H1 (cell line): ENCODE results near the gene SNX20. TPM values are rescaled to one million over a fixed set of nuclear protein-coding genes. Genes with fewer than 3 reads are reported as not detected.
A peak's percentile ranks its signal among the peaks of the same experiment; 100 is the strongest.

Experiments
- CTCF ChIA-PET: fragments of 300-600 bp; sonication (Branson Sonifier 250); formaldehyde crosslinking; loops from one replicate; lab custom pipeline; 2021; ENCODE audit not compliant: partially characterized antibody; lab: Charles Lee
- POLR2A ChIA-PET: fragments of 300-600 bp; sonication (Branson Sonifier 250); formaldehyde crosslinking; loops from one replicate; lab custom pipeline; 2021; ENCODE audit warnings: inconsistent platforms; ENCODE audit not compliant: partially characterized antibody; lab: Charles Lee
- DNase-seq, 2 experiments: peaks; one replicate each; pipeline versions ENCODE4 v3.0.0 to v3.0.0-alpha.2; 2010 to 2022; ENCODE audit warnings: low spot score in 2 of 2, low read depth in 1 of 2, mixed read lengths in 1 of 2
- FAIRE-seq: peaks from 2 replicates; lab custom pipeline; 2011; peaks lifted over from hg19 to GRCh38; lab: Jason Lieb, UNC
- H2AFZ ChIP-seq: 2 replicates; pipeline ENCODE4 v1.8.1; 2012; ENCODE audit warnings: low read length, inconsistent platforms
- H2AK5ac ChIP-seq: 2 replicates; pipeline ENCODE4 v1.6.1; 2013; ENCODE audit warnings: low read depth, low read length
- H2BK120ac ChIP-seq: replicated peaks from 2 replicates; pipeline ENCODE3; 2013; ENCODE audit warnings: low read depth, low read length, inconsistent platforms
- H2BK12ac ChIP-seq: 2 replicates; pipeline ENCODE4 v1.6.1; 2013; ENCODE audit warnings: low read depth, low read length
- H2BK15ac ChIP-seq: 2 replicates; pipeline ENCODE4 v1.6.1; 2013; ENCODE audit warnings: low read length
- H2BK20ac ChIP-seq: 2 replicates; pipeline ENCODE4 v1.6.1; 2013; ENCODE audit warnings: low read length
- H2BK5ac ChIP-seq: 2 replicates; pipeline ENCODE4 v1.6.1; 2013; ENCODE audit warnings: low read depth, low read length
- H3K14ac ChIP-seq: 2 replicates; pipeline ENCODE4 v1.6.1; 2013; ENCODE audit warnings: inconsistent platforms; ENCODE audit not compliant: insufficient read length
- H3K18ac ChIP-seq: 2 replicates; pipeline ENCODE4 v1.6.1; 2013; ENCODE audit warnings: low read length; ENCODE audit errors: extremely low read depth
- H3K23ac ChIP-seq: 2 replicates; pipeline ENCODE4 v1.6.1; 2013; ENCODE audit warnings: inconsistent platforms; ENCODE audit not compliant: insufficient read length
- H3K23me2 ChIP-seq: 2 replicates; pipeline ENCODE4 v1.6.1; 2013; ENCODE audit warnings: low read depth, low read length
- H3K27ac ChIP-seq: 2 replicates; pipeline ENCODE4 v1.6.1; 2011; ENCODE audit warnings: low read depth, low read length, inconsistent platforms
- H3K27me3 ChIP-seq, 4 experiments: replicated peaks in 1 of 4; 1 replicate in 1 of 4; 2 replicates in 3 of 4; pipeline versions ENCODE4 v1.6.1 to v1.8.1; 2011 to 2013; ENCODE audit warnings: low read length in 3 of 4, mild to moderate bottlenecking in 3 of 4, inconsistent platforms in 2 of 4, mixed read lengths in 2 of 4, moderate library complexity in 1 of 4; ENCODE audit not compliant: control insufficient read depth in 3 of 4, insufficient read depth in 3 of 4; ENCODE audit errors: extremely low read depth in 1 of 4
- H3K36me3 ChIP-seq, 4 experiments: 2 replicates each; pipeline versions ENCODE4 v1.6.1 to v1.8.1; 2011 to 2013; ENCODE audit warnings: mild to moderate bottlenecking in 4 of 4, low read length in 3 of 4, moderate library complexity in 2 of 4, control low read depth in 1 of 4, inconsistent platforms in 1 of 4; ENCODE audit not compliant: insufficient read depth in 4 of 4, control insufficient read depth in 2 of 4
- H3K4ac ChIP-seq: replicated peaks from 2 replicates; pipeline ENCODE3; 2013; ENCODE audit warnings: low read length, low read depth, mixed read lengths, inconsistent platforms; ENCODE audit not compliant: insufficient read length
- H3K4me1 ChIP-seq, 4 experiments: replicated peaks in 1 of 4; 1 replicate in 1 of 4; 2 replicates in 3 of 4; pipeline versions ENCODE4 v1.6.1 to v1.8.1; 2011 to 2013; ENCODE audit warnings: low read length in 3 of 4, inconsistent platforms in 2 of 4, mixed read lengths in 1 of 4; ENCODE audit not compliant: insufficient read depth in 4 of 4, control insufficient read depth in 3 of 4
- H3K4me2 ChIP-seq, 2 experiments: 2 replicates each; pipeline versions ENCODE4 v1.6.1 to v1.8.1; 2011 to 2013; ENCODE audit warnings: low read depth in 2 of 2, low read length in 2 of 2, control low read depth in 1 of 2, inconsistent platforms in 1 of 2, mild to moderate bottlenecking in 1 of 2; ENCODE audit not compliant: insufficient read depth in 1 of 2
- H3K4me3 ChIP-seq, 4 experiments: fragments of 200-600, 300-600 bp in 1 of 4; sonication (generic), shearing (Covaris generic), sonication (Bioruptor Twin) in 1 of 4; 2 replicates each; pipeline versions ENCODE4 v1.5.1 to v1.8.1; 2011 to 2016; ENCODE audit warnings: low read length in 4 of 4, low read depth in 3 of 4, control low read depth in 2 of 4, inconsistent platforms in 2 of 4, mild to moderate bottlenecking in 2 of 4, mixed read lengths in 1 of 4, moderate library complexity in 1 of 4; ENCODE audit not compliant: insufficient read depth in 2 of 4; ENCODE audit errors: extremely low read depth in 1 of 4
- H3K56ac ChIP-seq: replicated peaks from 2 replicates; pipeline ENCODE3; 2013; ENCODE audit warnings: low read depth, mild to moderate bottlenecking, mixed read lengths, low read length, inconsistent platforms; ENCODE audit not compliant: insufficient read length
- H3K79me1 ChIP-seq: 2 replicates; pipeline ENCODE4 v1.6.1; 2013; ENCODE audit warnings: low read depth, low read length, control low read depth
- H3K79me2 ChIP-seq, 2 experiments: 2 replicates each; pipeline versions ENCODE4 v1.6.1 to v1.8.1; 2012 to 2013; ENCODE audit warnings: low read length in 2 of 2, mild to moderate bottlenecking in 2 of 2, inconsistent platforms in 1 of 2; ENCODE audit not compliant: insufficient read depth in 2 of 2, control insufficient read depth in 1 of 2
- H3K9ac ChIP-seq, 4 experiments: replicated peaks in 1 of 4; 1 replicate in 1 of 4; 2 replicates in 3 of 4; pipeline versions ENCODE4 v1.6.1 to v1.8.1; 2011 to 2013; ENCODE audit warnings: low read depth in 3 of 4, low read length in 3 of 4, control low read depth in 2 of 4, mild to moderate bottlenecking in 2 of 4, moderate library complexity in 2 of 4, inconsistent platforms in 1 of 4; ENCODE audit errors: extremely low read depth in 1 of 4
- H3K9me3 ChIP-seq, 2 experiments: 2 replicates each; pipeline versions ENCODE4 v1.6.1 to v1.8.1; 2012 to 2013; ENCODE audit warnings: mild to moderate bottlenecking in 2 of 2, moderate library complexity in 2 of 2, control low read depth in 1 of 2, inconsistent platforms in 1 of 2, low read depth in 1 of 2, low read length in 1 of 2, mixed read lengths in 1 of 2; ENCODE audit not compliant: insufficient read depth in 2 of 2
- H4K20me1 ChIP-seq, 2 experiments: replicated peaks in 1 of 2; 2 replicates each; pipeline versions ENCODE3 to v1.8.1; 2011 to 2013; ENCODE audit warnings: inconsistent platforms in 2 of 2, low read length in 2 of 2, mild to moderate bottlenecking in 1 of 2; ENCODE audit not compliant: insufficient read depth in 2 of 2, control insufficient read depth in 1 of 2
- H4K5ac ChIP-seq: 2 replicates; pipeline ENCODE4 v1.6.1; 2013; ENCODE audit warnings: low read length, low read depth, mixed read lengths, inconsistent platforms; ENCODE audit not compliant: insufficient read length
- H4K8ac ChIP-seq: 2 replicates; pipeline ENCODE4 v1.8.0; 2013; ENCODE audit warnings: mild to moderate bottlenecking, moderate library complexity, low read length, inconsistent platforms; ENCODE audit not compliant: insufficient read depth; ENCODE audit errors: extremely low read depth
- H4K91ac ChIP-seq: replicated peaks from 2 replicates; pipeline ENCODE3; 2013; ENCODE audit warnings: low read length, mixed read lengths, inconsistent platforms; ENCODE audit not compliant: insufficient read length
- RAD21 ChIP-seq, 2 experiments: IDR thresholded peaks in 1 of 2; conservative IDR thresholded peaks in 1 of 2; 2 replicates each; pipeline ENCODE4 v1.6.1; 2011; ENCODE audit warnings: low read depth in 2 of 2, low read length in 2 of 2, improper control_type of control experiment in 1 of 2, inconsistent platforms in 1 of 2, mild to moderate bottlenecking in 1 of 2, moderate library complexity in 1 of 2
- ZNF274 ChIP-seq: IDR thresholded peaks from 2 replicates; pipeline ENCODE4 v1.7.0; 2012; ENCODE audit warnings: low read length, borderline replicate concordance; ENCODE audit errors: extremely low read depth
- WGBS, 2 experiments: shearing (Covaris generic) in 1 of 2; methylation state at CpG; one replicate each; pipeline versions ENCODE4 v1.1.6 to v1.1.7; 2013 to 2015; ENCODE audit warnings: low lambda C conversion rate in 2 of 2, mixed read lengths in 2 of 2, inconsistent platforms in 1 of 2, low coverage in 1 of 2, missing lambda C conversion rate in 1 of 2; ENCODE audit not compliant: insufficient replicate concordance in 2 of 2, insufficient coverage in 1 of 2, insufficient read length in 1 of 2; ENCODE audit errors: extremely low coverage in 1 of 2, missing lambda C conversion rate in 1 of 2; 5-methylcytosine and 5-hydroxymethylcytosine counted together
- polyA plus RNA-seq, 7 experiments: library from polyadenylated mRNA; depleted of rRNA in 3 of 7; stranded (reverse) in 5 of 7; unstranded in 2 of 7; fragments of >200 nt in 5 of 7; fragments of 200-250 nt in 2 of 7; gene quantifications; 1 replicate in 5 of 7; 2 replicates in 1 of 7; 4 replicates in 1 of 7; pipeline versions ENCODE4 v1.2.1 to v1.2.3, GENCODE V29; 2011 to 2013; ENCODE audit warnings: missing spikeins in 2 of 7, mixed read lengths in 2 of 7
- total RNA-seq: library from RNA; stranded (reverse); fragmentation: NEBNext Ultra II Directional; extraction: Animal tissue kit (Norgen Biotek cat#: 25700); gene quantifications from 2 replicates; pipeline ENCODE4 v1.2.1, GENCODE V29; 2021
- TF ChIP-seq, protein P1 (sequence below), 3 experiments: IDR thresholded peaks; 1 replicate in 2 of 3; 2 replicates in 1 of 3; pipeline versions ENCODE4 v1.5.1 to v1.6.1; 2011; ENCODE audit warnings: low read length in 3 of 3, mild to moderate bottlenecking in 3 of 3, inconsistent platforms in 2 of 3, low read depth in 1 of 3, moderate library complexity in 1 of 3; ENCODE audit not compliant: insufficient read depth in 1 of 3; ENCODE audit errors: control extremely low read depth in 1 of 3

The SNX20 gene
- total and polyA plus RNA-seq, 2 of the 8 experiments (the other 6 are each of a cell fraction or from before 2014, with no cell fraction given), result not detected

DNA sequence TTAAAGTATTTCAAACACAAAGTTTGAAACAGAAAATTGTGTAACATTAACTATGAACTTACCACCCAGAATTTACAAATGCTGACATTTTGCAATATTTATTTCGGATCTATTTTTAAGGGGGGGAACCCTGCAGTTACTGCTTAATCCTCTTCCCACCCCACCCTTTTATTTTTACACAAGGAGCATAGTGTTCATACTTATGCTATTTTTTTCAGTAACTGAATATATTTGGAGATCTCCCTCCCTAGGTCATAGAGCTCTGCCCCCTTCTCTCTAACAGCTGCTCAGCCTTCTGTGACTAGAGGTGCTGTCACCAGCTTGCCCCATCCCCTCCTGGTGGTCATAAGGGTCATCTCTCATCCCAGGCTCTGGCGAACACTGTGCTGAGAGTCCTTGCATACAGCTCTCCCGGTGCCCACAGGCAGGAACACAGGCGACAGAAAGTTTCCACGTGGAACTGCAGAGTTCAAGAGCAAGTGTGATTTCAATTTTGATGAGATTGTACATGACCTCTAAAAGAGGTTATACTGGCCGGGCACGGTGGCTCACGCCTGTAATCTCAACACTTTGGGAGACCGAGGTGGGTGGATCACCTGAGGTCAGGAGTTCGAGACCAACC is 44.2 kb downstream of the SNX20 start:
- Histone ChIP-seq H3K23me2 (no peaks in the 10 kb centered on the region), H2BK20ac (no peak overlapping the region), H4K20me1 (no peaks in the 10 kb centered on the region), H2BK5ac (no peak overlapping the region), H3K4me3 (no peak overlapping the region), H3K79me1 (no peaks in the 10 kb centered on the region), H3K56ac (no peak overlapping the region), H4K5ac (no peak overlapping the region), H3K18ac (no peak overlapping the region), H3K14ac (no peak overlapping the region), H3K79me2 (no peaks in the 10 kb centered on the region), H2BK15ac (no peak overlapping the region), H2BK120ac (no peak overlapping the region), H3K23ac (no peak overlapping the region), H3K4me1 (no peaks in the 10 kb centered on the region), H3K36me3 (no peaks in the 10 kb centered on the region), H2AK5ac (no peak overlapping the region), H3K4me2 (no peak overlapping the region), H4K8ac (no peak overlapping the region), H3K27me3 (peaks cover 0 to 1% (median 0%) of the 10 kb centered on the region in 4 experiments; a peak in 1 of 7 replicates), H2BK12ac (no peak overlapping the region), H3K27ac (no peak overlapping the region), H3K9ac (no peak overlapping the region), H4K91ac (no peak overlapping the region), H2AFZ (no peak overlapping the region), H3K4ac (no peak overlapping the region), H3K9me3 (no peaks in the 10 kb centered on the region)
- FAIRE-seq (no peak), DNase-seq (no peak)
- 91% methylated on average over 10 of the region's 10 CpGs; no CpG with 5 or more reads in 1 of the 2 experiments for WGBS, 2 experiments
- TF ChIP-seq RAD21 (IDR thresholded peaks at IDR 0.05 in 1 of 2, conservative IDR thresholded peaks at IDR 0.05 in 1 of 2; ENCODE audit: low read depth in 2 of 2, low read length in 2 of 2) (0 out of 4 replicates have a peak, but pooled peaks of 1 of the 2 experiments have one; percentile 19), ZNF274 (no peak)
- TF ChIP-seq, protein P1, sequence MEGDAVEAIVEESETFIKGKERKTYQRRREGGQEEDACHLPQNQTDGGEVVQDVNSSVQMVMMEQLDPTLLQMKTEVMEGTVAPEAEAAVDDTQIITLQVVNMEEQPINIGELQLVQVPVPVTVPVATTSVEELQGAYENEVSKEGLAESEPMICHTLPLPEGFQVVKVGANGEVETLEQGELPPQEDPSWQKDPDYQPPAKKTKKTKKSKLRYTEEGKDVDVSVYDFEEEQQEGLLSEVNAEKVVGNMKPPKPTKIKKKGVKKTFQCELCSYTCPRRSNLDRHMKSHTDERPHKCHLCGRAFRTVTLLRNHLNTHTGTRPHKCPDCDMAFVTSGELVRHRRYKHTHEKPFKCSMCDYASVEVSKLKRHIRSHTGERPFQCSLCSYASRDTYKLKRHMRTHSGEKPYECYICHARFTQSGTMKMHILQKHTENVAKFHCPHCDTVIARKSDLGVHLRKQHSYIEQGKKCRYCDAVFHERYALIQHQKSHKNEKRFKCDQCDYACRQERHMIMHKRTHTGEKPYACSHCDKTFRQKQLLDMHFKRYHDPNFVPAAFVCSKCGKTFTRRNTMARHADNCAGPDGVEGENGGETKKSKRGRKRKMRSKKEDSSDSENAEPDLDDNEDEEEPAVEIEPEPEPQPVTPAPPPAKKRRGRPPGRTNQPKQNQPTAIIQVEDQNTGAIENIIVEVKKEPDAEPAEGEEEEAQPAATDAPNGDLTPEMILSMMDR (IDR thresholded peaks at IDR 0.05; ENCODE audit: control extremely low read depth in 1 of 3, insufficient read depth in 1 of 3, low read depth in 1 of 3, low read length in 3 of 3), result peak in 1 of 3 experiments; percentile 23; a peak in 1 of 4 replicates
- ChIA-PET CTCF (interaction anchor here (0.5 to 4.5 kb wide), 13 partner anchors 8 to 1181 kb away, joined by 3 to 30 read pairs (median 4); no protein-coding TSS in a partner anchor), POLR2A (no interaction called here)
